ENCODE measurements around the gene NLE1.

Gene NLE1

DNA sequence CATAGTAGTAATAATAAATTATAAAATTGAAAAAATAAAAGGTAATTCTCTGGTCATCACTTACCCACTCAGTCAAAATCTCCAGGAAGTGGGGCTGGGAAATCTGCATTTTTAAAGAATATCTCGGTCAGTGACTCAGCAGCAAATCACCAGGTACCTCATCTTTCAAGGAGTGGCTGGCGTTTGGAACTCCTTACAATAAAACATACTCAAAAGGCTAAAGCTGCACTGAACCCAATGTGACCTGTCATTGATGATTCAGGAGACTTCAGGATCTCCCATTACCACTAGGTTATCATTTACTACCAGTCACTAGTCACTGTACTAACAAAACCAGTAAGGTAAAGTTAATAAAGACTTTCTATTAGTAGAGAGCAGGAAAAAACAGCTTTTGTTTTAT is 57.1 kb downstream of the NLE1 start:
- DNase-seq = no peak

- no peak for DNase-seq
Observed at GRCh38 chr17:35083071-35083470, 59.0 kb downstream of the NLE1 start.

DNA sequence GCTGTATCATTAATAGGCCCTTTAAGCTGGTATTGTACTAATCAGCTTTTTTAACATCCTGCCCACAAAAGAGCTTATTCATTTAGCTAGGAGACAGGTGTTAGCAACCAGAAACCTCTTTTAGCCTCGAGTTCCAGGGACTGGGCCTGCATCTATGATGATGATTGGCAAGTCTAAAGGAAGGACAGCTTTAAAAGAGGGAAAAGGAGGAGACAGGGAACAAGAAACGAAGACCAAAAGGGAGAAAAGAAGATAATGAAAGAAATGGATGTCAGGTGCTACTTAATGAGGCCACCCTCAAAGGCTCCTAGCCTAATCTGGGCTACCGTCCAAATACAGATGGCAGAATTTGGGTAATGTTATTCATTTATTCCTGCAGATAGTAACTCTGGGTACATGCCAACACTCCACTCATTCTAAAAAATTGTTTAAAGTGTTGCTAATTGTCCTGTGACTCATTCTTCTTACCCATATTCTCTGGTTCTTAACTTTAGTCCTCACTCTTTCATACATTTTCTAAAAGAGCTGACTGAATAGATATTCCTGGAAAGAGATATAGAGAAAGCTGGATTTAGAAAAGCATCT is 59.9 kb downstream of the NLE1 start:
- no peak for DNase-seq

DNA sequence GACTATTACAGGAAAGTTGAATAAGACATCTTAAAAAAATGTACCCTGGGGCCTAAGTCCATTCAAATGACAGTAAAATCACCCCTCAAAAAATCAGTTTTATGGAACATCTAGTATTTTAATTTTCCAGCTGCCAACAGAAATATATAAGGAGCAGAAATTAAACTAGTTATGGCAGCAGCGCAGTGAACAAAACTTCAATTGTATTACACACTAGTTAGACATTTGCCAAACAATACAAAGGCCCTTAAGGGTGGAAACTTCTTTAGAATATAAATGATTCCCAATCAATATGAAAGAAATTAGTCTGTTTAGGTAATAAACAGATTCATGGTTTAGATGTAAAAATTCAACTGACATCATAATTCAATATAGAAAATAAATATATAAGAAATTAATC is 60.5 kb downstream of the NLE1 start:
- no peak for DNase-seq

DNA sequence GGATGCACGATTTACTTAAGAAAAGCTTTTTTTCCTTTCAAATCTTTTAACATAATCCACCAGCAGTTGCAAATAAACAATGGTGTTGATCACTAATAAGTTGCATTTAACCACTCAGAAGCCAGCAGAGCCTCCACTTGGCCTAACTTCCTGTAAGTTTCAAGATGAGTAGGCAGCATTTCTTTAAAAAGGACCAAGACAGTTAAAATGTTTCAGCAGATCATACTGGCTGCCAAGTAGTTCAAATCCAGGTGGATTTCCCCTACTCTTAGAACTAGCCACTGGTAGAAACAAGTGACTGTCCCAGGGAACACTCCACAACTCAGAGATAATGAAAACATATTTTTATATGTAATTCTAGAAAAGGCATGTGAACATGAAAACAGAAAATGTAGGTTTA is 61.6 kb downstream of the NLE1 start:
- no peak for DNase-seq

GRCh38 chr17:35079547-35080423 is 62.3 kb downstream of the NLE1 start:
- no peak for DNase-seq
